ENCODE measurements around the gene CD72. TPM values are rescaled to one million over a fixed set of nuclear protein-coding genes. Genes with fewer than 3 reads are reported as not detected.
"Not testable (repeated sequence)": the region's sequence is repeated elsewhere in the genome, so short reads cannot be mapped to it uniquely, and the experiment has no call there.

CD72 gene
- polyA plus RNA-seq, 2 donors, result 0.26 to 0.29 TPM

- 80 to 84% methylated on average over 14 of the region's 14 CpGs for WGBS, 2 donors
Observed at GRCh38 chr9:35599763-35600604, 18.2 kb downstream of the CD72 start.

GRCh38 chr9:35598866-35599590 is 19.2 kb downstream of the CD72 start:
- no peak overlapping the region for H3K27ac ChIP-seq (ENCODE audit: low read depth in 2 of 2, low read length in 1 of 2)
- no peak overlapping the region for H3K4me3 ChIP-seq (ENCODE audit: low read depth in 1 of 2, low read length in 2 of 2)
- no peaks in the 10 kb centered on the region for H3K36me3 ChIP-seq (ENCODE audit: control insufficient read depth in 2 of 2, insufficient read depth in 2 of 2, low read length in 1 of 2)
- H3K4me1 ChIP-seq (ENCODE audit: control insufficient read depth in 2 of 2, insufficient read depth in 2 of 2, low read length in 1 of 2), result peaks cover 0 to 4% of the 10 kb centered on the region in 2 donors
- no peaks in the 10 kb centered on the region for H3K9me3 ChIP-seq (ENCODE audit: control insufficient read depth in 2 of 2, insufficient read depth in 1 of 2, low read depth in 1 of 2, low read length in 1 of 2)
- H3K27me3 ChIP-seq (ENCODE audit: control insufficient read depth in 1 of 2, insufficient read depth in 2 of 2, low read length in 2 of 2), result no peaks in the 10 kb centered on the region
- 84 to 90% methylated on average over 11 of the region's 11 CpGs for WGBS, 2 donors

More at GRCh38 chr9:35599763-35600604, 18.2 kb downstream of the CD72 start:
- H3K27me3 ChIP-seq (ENCODE audit: control insufficient read depth in 1 of 2, insufficient read depth in 2 of 2, low read length in 2 of 2), result no peaks in the 10 kb centered on the region
- peaks cover 0 to 4% of the 10 kb centered on the region in 2 donors for H3K4me1 ChIP-seq (ENCODE audit: control insufficient read depth in 2 of 2, insufficient read depth in 2 of 2, low read length in 1 of 2)
- no peaks in the 10 kb centered on the region for H3K9me3 ChIP-seq (ENCODE audit: control insufficient read depth in 2 of 2, insufficient read depth in 1 of 2, low read depth in 1 of 2, low read length in 1 of 2)
- no peak overlapping the region for H3K4me3 ChIP-seq (ENCODE audit: low read depth in 1 of 2, low read length in 2 of 2)
- H3K27ac ChIP-seq (ENCODE audit: low read depth in 2 of 2, low read length in 1 of 2), result no peak overlapping the region
- no peaks in the 10 kb centered on the region for H3K36me3 ChIP-seq (ENCODE audit: control insufficient read depth in 2 of 2, insufficient read depth in 2 of 2, low read length in 1 of 2)

DNA sequence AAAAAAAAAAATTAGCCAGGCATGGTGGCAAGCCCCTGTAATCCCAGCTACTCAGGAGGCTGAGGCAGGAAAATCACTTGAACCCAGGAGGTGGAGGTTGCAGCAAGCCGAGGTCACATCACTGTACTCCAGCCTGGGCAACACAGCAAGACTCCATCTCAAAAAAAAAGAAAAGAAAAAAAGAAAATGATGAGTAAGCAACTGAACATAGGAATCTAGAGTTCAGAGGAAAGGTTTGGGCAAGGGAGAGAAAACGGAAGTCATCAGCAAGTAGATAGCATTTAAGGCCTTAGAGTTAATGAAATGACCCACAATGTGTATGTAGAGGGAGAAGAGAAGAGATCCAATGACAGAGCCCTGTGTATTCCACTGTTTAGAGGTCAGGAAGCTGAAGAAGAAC is 21.3 kb downstream of the CD72 start:
- not testable (repeated sequence) for H3K4me1 ChIP-seq (ENCODE audit: control insufficient read depth in 2 of 2, insufficient read depth in 2 of 2, low read length in 1 of 2); H3K27me3 ChIP-seq (ENCODE audit: control insufficient read depth in 1 of 2, insufficient read depth in 2 of 2, low read length in 2 of 2); H3K27ac ChIP-seq (ENCODE audit: low read depth in 2 of 2, low read length in 1 of 2); H3K36me3 ChIP-seq (ENCODE audit: control insufficient read depth in 2 of 2, insufficient read depth in 2 of 2, low read length in 1 of 2); H3K9me3 ChIP-seq (ENCODE audit: control insufficient read depth in 2 of 2, insufficient read depth in 1 of 2, low read depth in 1 of 2, low read length in 1 of 2); H3K4me3 ChIP-seq (ENCODE audit: low read depth in 1 of 2, low read length in 2 of 2)
- WGBS, 2 donors, result 95 to 96% methylated on average over 2 of the region's 2 CpGs

DNA sequence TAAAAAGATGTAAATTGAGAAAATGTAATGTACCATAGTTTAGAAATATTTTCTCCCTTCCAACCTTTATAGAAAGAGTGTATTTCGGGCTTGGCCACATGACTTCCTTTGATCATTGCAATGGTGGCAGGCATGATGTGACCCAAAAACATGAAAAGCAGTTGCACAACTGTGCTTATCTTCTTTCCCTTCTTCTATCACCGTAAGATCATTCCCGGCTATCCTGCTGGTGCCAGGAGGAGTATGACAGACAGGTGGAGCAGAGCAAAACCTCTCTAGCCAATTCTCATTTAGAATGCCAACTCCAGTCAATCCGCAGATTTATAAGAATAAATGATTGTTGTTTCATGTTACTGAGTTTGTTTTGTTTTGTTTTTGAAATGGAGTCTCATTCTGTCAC is 23.7 kb downstream of the CD72 start:
- H3K27ac ChIP-seq (ENCODE audit: low read depth in 2 of 2, low read length in 1 of 2), result no peak overlapping the region
- peaks cover 0 to 2% of the 10 kb centered on the region in 2 donors for H3K9me3 ChIP-seq (ENCODE audit: control insufficient read depth in 2 of 2, insufficient read depth in 1 of 2, low read depth in 1 of 2, low read length in 1 of 2)
- H3K27me3 ChIP-seq (ENCODE audit: control insufficient read depth in 1 of 2, insufficient read depth in 2 of 2, low read length in 2 of 2), result no peaks in the 10 kb centered on the region
- H3K4me1 ChIP-seq (ENCODE audit: control insufficient read depth in 2 of 2, insufficient read depth in 2 of 2, low read length in 1 of 2), result peaks cover 0 to 4% of the 10 kb centered on the region in 2 donors
- H3K4me3 ChIP-seq (ENCODE audit: low read depth in 1 of 2, low read length in 2 of 2), result no peak overlapping the region
- WGBS, 2 donors, result 94 to 95% methylated on average over 4 of the region's 4 CpGs
- H3K36me3 ChIP-seq (ENCODE audit: control insufficient read depth in 2 of 2, insufficient read depth in 2 of 2, low read length in 1 of 2), result no peaks in the 10 kb centered on the region

DNA sequence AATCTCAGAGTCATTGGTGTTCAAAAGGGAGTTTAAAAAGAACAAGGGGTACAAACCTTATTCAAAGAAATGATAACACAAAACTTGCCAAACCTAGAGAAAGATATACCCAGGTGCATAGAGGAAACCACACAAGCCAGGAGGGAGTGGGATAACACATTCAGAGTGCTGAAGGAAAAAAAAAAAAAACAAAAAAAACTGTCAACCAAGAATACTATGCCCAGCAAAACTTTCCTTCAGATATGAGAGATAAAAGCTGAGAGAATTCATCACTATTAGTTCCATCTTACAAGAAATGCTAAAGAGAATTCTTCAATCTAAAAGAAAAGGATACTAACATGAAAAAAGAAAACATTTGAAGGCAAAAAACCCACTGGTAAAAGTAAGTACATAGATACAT is 24.6 kb downstream of the CD72 start:
- Histone ChIP-seq H3K4me3 (ENCODE audit: low read depth in 1 of 2, low read length in 2 of 2) (no peak overlapping the region), H3K4me1 (ENCODE audit: control insufficient read depth in 2 of 2, insufficient read depth in 2 of 2, low read length in 1 of 2) (no peaks in the 10 kb centered on the region), H3K9me3 (ENCODE audit: control insufficient read depth in 2 of 2, insufficient read depth in 1 of 2, low read depth in 1 of 2, low read length in 1 of 2) (peaks cover 0 to 2% of the 10 kb centered on the region in 2 donors), H3K27ac (ENCODE audit: low read depth in 2 of 2, low read length in 1 of 2) (no peak overlapping the region), H3K27me3 (ENCODE audit: control insufficient read depth in 1 of 2, insufficient read depth in 2 of 2, low read length in 2 of 2) (no peaks in the 10 kb centered on the region), H3K36me3 (ENCODE audit: control insufficient read depth in 2 of 2, insufficient read depth in 2 of 2, low read length in 1 of 2) (no peaks in the 10 kb centered on the region)

- H3K4me3 ChIP-seq (ENCODE audit: low read depth in 1 of 2, low read length in 2 of 2); H3K9me3 ChIP-seq (ENCODE audit: control insufficient read depth in 2 of 2, insufficient read depth in 1 of 2, low read depth in 1 of 2, low read length in 1 of 2); H3K27ac ChIP-seq (ENCODE audit: low read depth in 2 of 2, low read length in 1 of 2); H3K4me1 ChIP-seq (ENCODE audit: control insufficient read depth in 2 of 2, insufficient read depth in 2 of 2, low read length in 1 of 2); H3K27me3 ChIP-seq (ENCODE audit: control insufficient read depth in 1 of 2, insufficient read depth in 2 of 2, low read length in 2 of 2); H3K36me3 ChIP-seq (ENCODE audit: control insufficient read depth in 2 of 2, insufficient read depth in 2 of 2, low read length in 1 of 2): not testable (repeated sequence)
- WGBS, 2 donors, result 95% methylated on average over 5 of the region's 5 CpGs
Observed at GRCh38 chr9:35588506-35588905, 29.7 kb downstream of the CD72 start.

- H3K9me3 ChIP-seq (ENCODE audit: control insufficient read depth in 2 of 2, insufficient read depth in 1 of 2, low read depth in 1 of 2, low read length in 1 of 2); H3K27ac ChIP-seq (ENCODE audit: low read depth in 2 of 2, low read length in 1 of 2); H3K27me3 ChIP-seq (ENCODE audit: control insufficient read depth in 1 of 2, insufficient read depth in 2 of 2, low read length in 2 of 2); H3K36me3 ChIP-seq (ENCODE audit: control insufficient read depth in 2 of 2, insufficient read depth in 2 of 2, low read length in 1 of 2); H3K4me3 ChIP-seq (ENCODE audit: low read depth in 1 of 2, low read length in 2 of 2); H3K4me1 ChIP-seq (ENCODE audit: control insufficient read depth in 2 of 2, insufficient read depth in 2 of 2, low read length in 1 of 2): not testable (repeated sequence)
- 58 to 63% methylated on average over 3 of the region's 3 CpGs for WGBS, 2 donors
Observed at GRCh38 chr9:35584681-35585080, 33.5 kb downstream of the CD72 start.

DNA sequence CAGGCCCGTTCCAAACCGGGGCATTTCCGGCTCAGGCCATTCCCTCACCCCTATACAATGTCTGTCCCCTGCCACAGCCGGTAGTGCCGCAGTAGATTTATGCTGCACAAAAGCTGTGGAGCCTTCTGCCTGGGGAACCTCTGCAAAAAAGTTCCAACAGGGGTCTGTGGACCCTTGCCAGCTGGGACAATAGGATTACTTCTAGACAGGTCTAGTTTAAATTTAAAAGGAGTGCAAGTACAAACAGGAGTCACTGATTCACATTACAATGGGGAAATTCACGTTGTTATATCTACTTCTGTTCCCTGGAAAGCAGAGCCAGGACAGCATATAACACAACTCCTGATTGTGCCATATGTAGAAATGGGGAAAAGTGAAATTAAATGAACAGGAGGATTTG is 34.7 kb downstream of the CD72 start:
- not testable (repeated sequence) for H3K27ac ChIP-seq (ENCODE audit: low read depth in 2 of 2, low read length in 1 of 2); H3K4me1 ChIP-seq (ENCODE audit: control insufficient read depth in 2 of 2, insufficient read depth in 2 of 2, low read length in 1 of 2); H3K36me3 ChIP-seq (ENCODE audit: control insufficient read depth in 2 of 2, insufficient read depth in 2 of 2, low read length in 1 of 2); H3K27me3 ChIP-seq (ENCODE audit: control insufficient read depth in 1 of 2, insufficient read depth in 2 of 2, low read length in 2 of 2); H3K9me3 ChIP-seq (ENCODE audit: control insufficient read depth in 2 of 2, insufficient read depth in 1 of 2, low read depth in 1 of 2, low read length in 1 of 2); H3K4me3 ChIP-seq (ENCODE audit: low read depth in 1 of 2, low read length in 2 of 2)
- 65 to 69% methylated on average over 6 of the region's 6 CpGs for WGBS, 2 donors

DNA sequence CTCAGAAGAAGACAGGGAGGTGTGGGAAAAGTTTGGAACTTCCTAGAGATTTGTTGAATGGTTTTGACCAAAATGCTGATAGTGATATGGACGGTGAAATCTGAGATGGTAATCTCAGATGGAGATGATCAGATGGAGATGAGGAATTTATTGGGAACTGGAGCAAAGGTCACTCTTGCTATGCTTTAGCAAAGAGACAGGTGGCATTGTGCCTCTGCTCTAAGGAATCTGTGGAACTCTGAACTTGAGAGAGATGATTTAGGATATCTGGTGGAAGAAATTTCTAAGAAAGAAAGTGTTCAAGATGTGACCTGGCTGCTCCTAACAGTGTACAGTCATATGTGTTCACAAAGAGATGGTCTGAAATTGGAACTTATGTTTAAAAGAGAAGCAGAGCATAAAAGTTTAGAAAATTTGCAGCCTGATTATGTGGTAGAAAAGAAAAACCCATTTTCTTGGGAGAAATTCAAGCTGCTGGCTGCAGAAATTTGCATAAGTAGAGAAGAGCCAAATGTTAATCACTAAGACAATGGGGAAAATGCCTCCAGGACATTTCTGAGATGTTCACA is 38.5 kb downstream of the CD72 start:
- not testable (repeated sequence) for H3K4me3 ChIP-seq (ENCODE audit: low read depth in 1 of 2, low read length in 2 of 2); H3K4me1 ChIP-seq (ENCODE audit: control insufficient read depth in 2 of 2, insufficient read depth in 2 of 2, low read length in 1 of 2); H3K36me3 ChIP-seq (ENCODE audit: control insufficient read depth in 2 of 2, insufficient read depth in 2 of 2, low read length in 1 of 2); H3K27me3 ChIP-seq (ENCODE audit: control insufficient read depth in 1 of 2, insufficient read depth in 2 of 2, low read length in 2 of 2); H3K27ac ChIP-seq (ENCODE audit: low read depth in 2 of 2, low read length in 1 of 2); H3K9me3 ChIP-seq (ENCODE audit: control insufficient read depth in 2 of 2, insufficient read depth in 1 of 2, low read depth in 1 of 2, low read length in 1 of 2)
- WGBS, 2 donors, result 84 to 95% methylated on average over 1 of the region's 1 CpG

Measured in esophagus (tissue), 2 donors.